ENCODE data around the gene ALG12. TPM values are rescaled to one million over a fixed set of nuclear protein-coding genes. Genes with fewer than 3 reads are reported as not detected.

ALG12 gene
- total and polyA plus RNA-seq, 2 of the 8 experiments (the other 6 are each of a cell fraction or from before 2014, with no cell fraction given): 13.4 to 22.5 TPM

- FAIRE-seq: no peak
- no peak overlapping the region; the same call in 1 of the 2 replicates for H3K18ac ChIP-seq (ENCODE audit: extremely low read depth, low read length)
These were observed 46.2 kb upstream of the ALG12 start for GRCh38 chr22:49964136-49965090.

More at GRCh38 chr22:49964136-49965090, 46.2 kb upstream of the ALG12 start:
- H3K27me3 ChIP-seq (replicated peaks in 1 of 4; ENCODE audit: control insufficient read depth in 3 of 4, extremely low read depth in 1 of 4, insufficient read depth in 3 of 4, low read length in 3 of 4): peaks cover 0 to 8% (median 4%) of the 10 kb centered on the region in 4 experiments; a peak in 5 of 7 replicates
- H3K9ac ChIP-seq (replicated peaks in 1 of 4; ENCODE audit: extremely low read depth in 1 of 4, low read depth in 3 of 4, low read length in 3 of 4): no peak overlapping the region
- DNase-seq (ENCODE audit: low read depth in 1 of 2, low spot score in 2 of 2): peak in 1 of 2 experiments; percentile 45
- no peak overlapping the region for H3K27ac ChIP-seq (ENCODE audit: low read depth, low read length)
- ChIA-PET CTCF (ENCODE audit: partially characterized antibody) (interaction anchor here (1.7 kb wide), 1 partner anchor 197 kb away, joined by 3 read pairs; no protein-coding TSS in a partner anchor), POLR2A (ENCODE audit: partially characterized antibody) (interaction anchor here (0.9 kb wide), 1 partner anchor 14 kb away, joined by 3 read pairs; no protein-coding TSS in a partner anchor)
- H3K9me3 ChIP-seq (ENCODE audit: insufficient read depth in 2 of 2, low read depth in 1 of 2, low read length in 1 of 2): no peaks in the 10 kb centered on the region
- H2BK20ac ChIP-seq (ENCODE audit: low read length): no peak overlapping the region
- H3K56ac ChIP-seq (replicated peaks; ENCODE audit: insufficient read length, low read depth, low read length): no peak overlapping the region
- H3K14ac ChIP-seq (ENCODE audit: insufficient read length): no peak overlapping the region
- H2BK5ac ChIP-seq (ENCODE audit: low read depth, low read length): no peak overlapping the region
- no peak overlapping the region for H2AK5ac ChIP-seq (ENCODE audit: low read depth, low read length)
- H3K23ac ChIP-seq (ENCODE audit: insufficient read length): no peak overlapping the region
- H3K36me3 ChIP-seq (ENCODE audit: control insufficient read depth in 2 of 4, insufficient read depth in 4 of 4, low read length in 3 of 4): peaks cover 8 to 18% (median 12%) of the 10 kb centered on the region in 4 experiments; a peak in 6 of 8 replicates
- peaks cover 16 to 20% of the 10 kb centered on the region in 2 experiments for H4K20me1 ChIP-seq (replicated peaks in 1 of 2; ENCODE audit: control insufficient read depth in 1 of 2, insufficient read depth in 2 of 2, low read length in 2 of 2)
- H3K4me3 ChIP-seq (ENCODE audit: extremely low read depth in 1 of 4, insufficient read depth in 2 of 4, low read depth in 3 of 4, low read length in 4 of 4): no peak overlapping the region
- H3K4me2 ChIP-seq (ENCODE audit: insufficient read depth in 1 of 2, low read depth in 2 of 2, low read length in 2 of 2): no peak overlapping the region
- H2BK12ac ChIP-seq (ENCODE audit: low read depth, low read length): no peak overlapping the region
- no peak overlapping the region for H2BK15ac ChIP-seq (ENCODE audit: low read length)
- H3K4me1 ChIP-seq (replicated peaks in 1 of 4; ENCODE audit: control insufficient read depth in 3 of 4, insufficient read depth in 4 of 4, low read length in 3 of 4): peaks cover 0 to 28% (median 13%) of the 10 kb centered on the region in 4 experiments; a peak in 5 of 7 replicates
- H3K79me2 ChIP-seq (ENCODE audit: control insufficient read depth in 1 of 2, insufficient read depth in 2 of 2, low read length in 2 of 2): peaks cover 0 to 19% of the 10 kb centered on the region in 2 experiments; a peak in 1 of 4 replicates
- TF ChIP-seq TAF1 (IDR thresholded peaks at IDR 0.05; ENCODE audit: low read depth, low read length) (no peak), HDAC2 (IDR thresholded peaks at IDR 0.05; ENCODE audit: borderline replicate concordance in 1 of 2, low read depth in 2 of 2, low read length in 2 of 2) (no peak), KDM4A (IDR thresholded peaks at IDR 0.05; ENCODE audit: low read depth, low read length, severe bottlenecking) (no peak), CTBP2 (IDR thresholded peaks at IDR 0.05; ENCODE audit: borderline replicate concordance, insufficient read depth, insufficient read length, low read length) (no peak), POLR2AphosphoS5 (IDR thresholded peaks at IDR 0.05; ENCODE audit: low read depth, low read length) (peak; percentile 63)
- 93% methylated on average over 15 of the region's 19 CpGs; no CpG with 5 or more reads in 1 of the 2 experiments for WGBS, 2 experiments (ENCODE audit: extremely low coverage in 1 of 2, insufficient coverage in 1 of 2, insufficient read length in 1 of 2, insufficient replicate concordance in 2 of 2, low coverage in 1 of 2, low lambda C conversion rate in 2 of 2, missing lambda C conversion rate in 1 of 2)
- H2BK120ac ChIP-seq (replicated peaks; ENCODE audit: low read depth, low read length): no peak overlapping the region
- H4K91ac ChIP-seq (replicated peaks; ENCODE audit: insufficient read length, low read length): no peak overlapping the region
- 0 out of 2 replicates have a peak, but pooled peaks cover 2% of the 10 kb centered on the region for H3K79me1 ChIP-seq (ENCODE audit: low read depth, low read length)
- H3K4ac ChIP-seq (replicated peaks; ENCODE audit: insufficient read length, low read depth, low read length): no peak overlapping the region
- H4K5ac ChIP-seq (ENCODE audit: insufficient read length, low read depth, low read length): no peak overlapping the region
- peaks cover 13% of the 10 kb centered on the region; the same call in 1 of the 2 replicates for H3K23me2 ChIP-seq (ENCODE audit: low read depth, low read length)
- no peak overlapping the region; the same call in 1 of the 2 replicates for H4K8ac ChIP-seq (ENCODE audit: extremely low read depth, insufficient read depth, low read length)
- H2AFZ ChIP-seq (ENCODE audit: low read length): no peak overlapping the region

Measured in H1 (cell line).